Measurements from ENCODE around the gene CYP4A22.
"Not testable (repeated sequence)": the region's sequence is repeated elsewhere in the genome, so short reads cannot be mapped to it uniquely, and the experiment has no call there.

CYP4A22 gene

GRCh38 chr1:47137198-47137597 lies at the start of gene CYP4A22:
TSS of gene CYP4A22 (plus strand) at chr1:47137441. CDS start at chr1:47137486, 45 bp downstream.
- Mint-ChIP-seq H3K36me3 (ENCODE audit: insufficient read depth) (no peaks in the 10 kb centered on the region), H3K4me1 (no peaks in the 10 kb centered on the region), H3K9me3 (no peaks in the 10 kb centered on the region), H3K27me3 (peaks cover 47% of the 10 kb centered on the region), H3K27ac (ENCODE audit: low read depth) (no peak within 1 kb of the TSS), H3K4me3 (no peak within 1 kb of the TSS)
- ATAC-seq (replicated peaks; ENCODE audit: extremely low read depth, poor library complexity, severe bottlenecking) (no peak), DNase-seq (ENCODE audit: low spot score in 2 of 2) (no peak)

- not testable (repeated sequence) for H3K9me3 Mint-ChIP-seq; H3K4me1 Mint-ChIP-seq; DNase-seq (ENCODE audit: low spot score in 2 of 2); H3K4me3 Mint-ChIP-seq; H3K27me3 Mint-ChIP-seq; H3K36me3 Mint-ChIP-seq (ENCODE audit: insufficient read depth); ATAC-seq (replicated peaks; ENCODE audit: extremely low read depth, poor library complexity, severe bottlenecking); H3K27ac Mint-ChIP-seq (ENCODE audit: low read depth)
These were observed 47.9 kb upstream of the CYP4A22 start for GRCh38 chr1:47089356-47089755.

- not testable (repeated sequence) for H3K4me1 Mint-ChIP-seq; H3K9me3 Mint-ChIP-seq; H3K36me3 Mint-ChIP-seq (ENCODE audit: insufficient read depth); H3K4me3 Mint-ChIP-seq; DNase-seq (ENCODE audit: low spot score in 2 of 2); H3K27me3 Mint-ChIP-seq; ATAC-seq (replicated peaks; ENCODE audit: extremely low read depth, poor library complexity, severe bottlenecking); H3K27ac Mint-ChIP-seq (ENCODE audit: low read depth)
These were observed 45.8 kb upstream of the CYP4A22 start for GRCh38 chr1:47091476-47091875.

GRCh38 chr1:47104816-47105215 lies 32.4 kb upstream of the CYP4A22 start:
- no peak overlapping the region for H3K4me3 Mint-ChIP-seq
- no peak overlapping the region for H3K27ac Mint-ChIP-seq (ENCODE audit: low read depth)
- peaks cover 6% of the 10 kb centered on the region for H3K9me3 Mint-ChIP-seq
- H3K36me3 Mint-ChIP-seq (ENCODE audit: insufficient read depth): no peaks in the 10 kb centered on the region
- DNase-seq (ENCODE audit: low spot score in 2 of 2) (no peak), ATAC-seq (replicated peaks; ENCODE audit: extremely low read depth, poor library complexity, severe bottlenecking) (no peak)
- peaks cover 30% of the 10 kb centered on the region for H3K27me3 Mint-ChIP-seq
- no peaks in the 10 kb centered on the region for H3K4me1 Mint-ChIP-seq

- Mint-ChIP-seq H3K36me3 (ENCODE audit: insufficient read depth) (no peaks in the 10 kb centered on the region), H3K9me3 (peaks cover 6% of the 10 kb centered on the region), H3K27ac (ENCODE audit: low read depth) (no peak overlapping the region), H3K4me1 (no peaks in the 10 kb centered on the region), H3K27me3 (peaks cover 23% of the 10 kb centered on the region), H3K4me3 (no peak overlapping the region)
- DNase-seq (ENCODE audit: low spot score in 2 of 2) (no peak), ATAC-seq (replicated peaks; ENCODE audit: extremely low read depth, poor library complexity, severe bottlenecking) (no peak)
These were observed 30.4 kb upstream of the CYP4A22 start for GRCh38 chr1:47106792-47107191.

- not testable (repeated sequence) for H3K4me1 Mint-ChIP-seq; ATAC-seq (replicated peaks; ENCODE audit: extremely low read depth, poor library complexity, severe bottlenecking); DNase-seq (ENCODE audit: low spot score in 2 of 2); H3K9me3 Mint-ChIP-seq; H3K36me3 Mint-ChIP-seq (ENCODE audit: insufficient read depth); H3K4me3 Mint-ChIP-seq; H3K27ac Mint-ChIP-seq (ENCODE audit: low read depth)
- H3K27me3 Mint-ChIP-seq: peaks cover 18% of the 10 kb centered on the region
These were observed 29.2 kb upstream of the CYP4A22 start for GRCh38 chr1:47107851-47108574.

DNA sequence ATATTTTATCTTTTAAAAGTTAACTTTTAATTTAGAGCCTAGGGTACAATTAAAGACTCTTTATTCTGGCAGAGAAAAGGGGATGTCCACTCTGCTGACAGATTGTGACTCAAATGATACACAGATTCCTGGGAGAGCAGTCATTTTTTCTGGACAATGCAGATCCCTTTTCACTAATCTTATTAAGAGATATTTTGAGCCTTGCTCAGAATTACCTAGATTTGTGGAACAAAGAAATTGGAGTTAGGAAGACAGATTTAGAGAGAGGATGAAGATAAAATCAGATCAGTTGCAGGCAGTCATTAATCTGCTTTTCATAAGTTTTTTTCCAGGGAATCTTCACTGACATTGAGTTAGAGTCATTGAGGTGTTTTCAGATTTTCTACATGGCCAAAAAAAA lies 27.8 kb upstream of the CYP4A22 start:
- not testable (repeated sequence) for H3K9me3 Mint-ChIP-seq; DNase-seq (ENCODE audit: low spot score in 2 of 2); H3K27ac Mint-ChIP-seq (ENCODE audit: low read depth); H3K4me3 Mint-ChIP-seq; H3K4me1 Mint-ChIP-seq; H3K36me3 Mint-ChIP-seq (ENCODE audit: insufficient read depth); ATAC-seq (replicated peaks; ENCODE audit: extremely low read depth, poor library complexity, severe bottlenecking)
- peaks cover 24% of the 10 kb centered on the region for H3K27me3 Mint-ChIP-seq

DNA sequence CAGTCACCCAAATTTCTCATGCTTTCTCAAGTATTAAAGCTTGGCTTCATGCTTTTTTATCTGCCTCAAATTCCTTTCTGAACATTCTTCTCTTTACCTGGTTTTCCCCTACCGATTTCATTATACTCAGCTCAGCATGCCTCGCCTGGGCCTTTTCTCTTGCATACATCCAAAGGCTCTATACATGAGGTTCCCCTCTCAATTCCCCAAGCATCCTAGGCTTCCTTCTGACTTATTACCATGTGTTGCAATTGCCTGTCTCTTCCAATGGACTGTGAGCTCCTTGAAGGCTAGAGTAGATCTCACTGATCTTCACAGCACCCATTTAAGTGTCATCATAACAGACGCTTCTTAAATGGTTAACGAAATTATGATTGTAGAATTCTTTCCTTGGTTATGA lies 24.1 kb upstream of the CYP4A22 start:
- no peaks in the 10 kb centered on the region for H3K9me3 Mint-ChIP-seq
- H3K27ac Mint-ChIP-seq (ENCODE audit: low read depth): no peak overlapping the region
- ATAC-seq (replicated peaks; ENCODE audit: extremely low read depth, poor library complexity, severe bottlenecking) (no peak), DNase-seq (ENCODE audit: low spot score in 2 of 2) (no peak)
- H3K27me3 Mint-ChIP-seq: peaks cover 35% of the 10 kb centered on the region
- no peaks in the 10 kb centered on the region for H3K4me1 Mint-ChIP-seq
- H3K36me3 Mint-ChIP-seq (ENCODE audit: insufficient read depth): peaks cover 3% of the 10 kb centered on the region
- no peak overlapping the region for H3K4me3 Mint-ChIP-seq

GRCh38 chr1:47121039-47121438 lies 16.2 kb upstream of the CYP4A22 start:
- not testable (repeated sequence) for ATAC-seq (replicated peaks; ENCODE audit: extremely low read depth, poor library complexity, severe bottlenecking); H3K4me1 Mint-ChIP-seq; H3K4me3 Mint-ChIP-seq; H3K27ac Mint-ChIP-seq (ENCODE audit: low read depth); H3K36me3 Mint-ChIP-seq (ENCODE audit: insufficient read depth); H3K9me3 Mint-ChIP-seq; DNase-seq (ENCODE audit: low spot score in 2 of 2)
- H3K27me3 Mint-ChIP-seq: peaks cover 33% of the 10 kb centered on the region

GRCh38 chr1:47124834-47125233 lies 12.4 kb upstream of the CYP4A22 start:
- not testable (repeated sequence) for H3K36me3 Mint-ChIP-seq (ENCODE audit: insufficient read depth); H3K4me1 Mint-ChIP-seq; ATAC-seq (replicated peaks; ENCODE audit: extremely low read depth, poor library complexity, severe bottlenecking); DNase-seq (ENCODE audit: low spot score in 2 of 2); H3K9me3 Mint-ChIP-seq; H3K27ac Mint-ChIP-seq (ENCODE audit: low read depth); H3K4me3 Mint-ChIP-seq
- H3K27me3 Mint-ChIP-seq: peaks cover 40% of the 10 kb centered on the region

DNA sequence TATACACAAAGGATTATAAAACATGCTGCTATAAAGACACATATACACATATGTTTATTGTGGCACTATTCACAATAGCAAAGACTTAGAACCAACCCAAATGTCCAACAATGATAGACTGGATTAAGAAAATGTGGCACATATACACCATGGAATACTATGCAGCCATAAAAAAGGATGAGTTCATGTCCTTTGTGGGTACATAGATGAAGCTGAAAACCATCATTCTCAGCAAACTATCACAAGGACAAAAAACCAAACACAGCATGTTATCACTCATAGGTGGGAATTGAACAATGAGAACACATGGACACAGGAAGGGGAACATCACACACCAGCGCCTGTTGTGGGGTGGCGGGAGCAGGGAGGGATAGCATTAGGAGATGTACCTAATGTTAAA lies 10.2 kb upstream of the CYP4A22 start:
- H3K27me3 Mint-ChIP-seq: peaks cover 39% of the 10 kb centered on the region
- not testable (repeated sequence) for H3K9me3 Mint-ChIP-seq; H3K4me3 Mint-ChIP-seq; H3K27ac Mint-ChIP-seq (ENCODE audit: low read depth); DNase-seq (ENCODE audit: low spot score in 2 of 2); H3K36me3 Mint-ChIP-seq (ENCODE audit: insufficient read depth); ATAC-seq (replicated peaks; ENCODE audit: extremely low read depth, poor library complexity, severe bottlenecking); H3K4me1 Mint-ChIP-seq

DNA sequence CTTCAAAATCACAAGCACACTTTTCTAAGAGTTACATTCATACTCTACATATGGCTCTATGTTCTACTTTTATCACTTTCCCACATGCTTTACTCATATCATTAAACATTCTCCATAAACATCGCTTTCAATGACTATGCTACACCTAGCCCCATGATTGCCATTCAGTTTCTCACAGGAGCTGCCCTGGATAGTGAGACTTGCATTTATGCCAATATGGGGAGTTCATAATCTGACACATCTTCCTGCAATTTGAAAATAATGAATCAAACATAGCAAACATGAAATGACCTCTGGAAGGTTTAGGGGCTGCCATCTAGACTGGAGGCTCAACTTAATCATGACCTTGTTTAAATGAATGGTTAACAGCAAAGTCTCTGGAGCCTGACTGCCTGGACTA lies 9.0 kb upstream of the CYP4A22 start:
- ATAC-seq (replicated peaks; ENCODE audit: extremely low read depth, poor library complexity, severe bottlenecking) (no peak), DNase-seq (ENCODE audit: low spot score in 2 of 2) (no peak)
- H3K4me1 Mint-ChIP-seq: no peaks in the 10 kb centered on the region
- no peaks in the 10 kb centered on the region for H3K36me3 Mint-ChIP-seq (ENCODE audit: insufficient read depth)
- H3K9me3 Mint-ChIP-seq: no peaks in the 10 kb centered on the region
- peaks cover 46% of the 10 kb centered on the region for H3K27me3 Mint-ChIP-seq
- H3K4me3 Mint-ChIP-seq: no peak overlapping the region
- H3K27ac Mint-ChIP-seq (ENCODE audit: low read depth): no peak overlapping the region

- H3K4me1 Mint-ChIP-seq; ATAC-seq (replicated peaks; ENCODE audit: extremely low read depth, poor library complexity, severe bottlenecking): not testable (repeated sequence)
These were observed 8.4 kb upstream of the CYP4A22 start for GRCh38 chr1:47128854-47129253.

More at GRCh38 chr1:47128854-47129253, 8.4 kb upstream of the CYP4A22 start:
- H3K36me3 Mint-ChIP-seq (ENCODE audit: insufficient read depth); H3K4me3 Mint-ChIP-seq; DNase-seq (ENCODE audit: low spot score in 2 of 2); H3K9me3 Mint-ChIP-seq; H3K27ac Mint-ChIP-seq (ENCODE audit: low read depth): not testable (repeated sequence)
- H3K27me3 Mint-ChIP-seq: peaks cover 48% of the 10 kb centered on the region

All from central memory CD8-positive, alpha-beta T cell (primary cell).